Kidney capillary endothelial cell (primary cell): ENCODE measurements around the gene ABHD4.
"Not testable (repeated sequence)": the region's sequence is repeated elsewhere in the genome, so short reads cannot be mapped to it uniquely, and the experiment has no call there.

ENCODE experiments used
- DNase-seq: peaks from one replicate; pipeline ENCODE4 v3.0.0-alpha.2; 2018; ENCODE audit warnings: low spot score

ABHD4 gene

GRCh38 chr14:22627506-22628263 lies 29.6 kb downstream of the ABHD4 start:
- no peak for DNase-seq

GRCh38 chr14:22629361-22629760 lies 31.3 kb downstream of the ABHD4 start:
- no peak for DNase-seq

- no peak for DNase-seq
Observed at GRCh38 chr14:22630066-22630465, 32.0 kb downstream of the ABHD4 start.

- no peak for DNase-seq
Observed at GRCh38 chr14:22630486-22630885, 32.4 kb downstream of the ABHD4 start.

- no peak for DNase-seq
Observed at GRCh38 chr14:22634233-22634900, 36.3 kb downstream of the ABHD4 start.

- not testable (repeated sequence) for DNase-seq
Observed at GRCh38 chr14:22635980-22636379, 37.9 kb downstream of the ABHD4 start.

GRCh38 chr14:22640192-22640591 lies 42.1 kb downstream of the ABHD4 start:
- DNase-seq: no peak

GRCh38 chr14:22641846-22642245 lies 43.7 kb downstream of the ABHD4 start:
- no peak for DNase-seq

- DNase-seq: no peak
Observed at GRCh38 chr14:22644305-22644635, 46.2 kb downstream of the ABHD4 start, which contains the start of gene OR6J1. Gene OR6J1, minus strand, starts transcription at chr14:22644352. Its CDS starts 9,541 bp downstream, at chr14:22634811.

GRCh38 chr14:22646570-22647254 lies 48.6 kb downstream of the ABHD4 start:
- no peak for DNase-seq

GRCh38 chr14:22648506-22648905 lies 50.4 kb downstream of the ABHD4 start:
- DNase-seq: no peak

- DNase-seq: no peak
Observed at GRCh38 chr14:22650046-22650739, 52.1 kb downstream of the ABHD4 start.

GRCh38 chr14:22650960-22651521 lies 52.9 kb downstream of the ABHD4 start:
- DNase-seq: no peak

- DNase-seq: no peak
Observed at GRCh38 chr14:22651586-22651985, 53.5 kb downstream of the ABHD4 start.

GRCh38 chr14:22653012-22653621 lies 55.0 kb downstream of the ABHD4 start:
- peak; percentile 74 for DNase-seq

- DNase-seq: no peak
Observed at GRCh38 chr14:22656226-22656625, 58.1 kb downstream of the ABHD4 start.

GRCh38 chr14:22656945-22657731 lies 59.0 kb downstream of the ABHD4 start:
- DNase-seq: no peak

- DNase-seq: peak; percentile 70
Observed at GRCh38 chr14:22657861-22658260, 59.8 kb downstream of the ABHD4 start.

GRCh38 chr14:22658946-22659345 lies 60.8 kb downstream of the ABHD4 start:
- peak; percentile 65 for DNase-seq

GRCh38 chr14:22660654-22661053 lies 62.6 kb downstream of the ABHD4 start:
- DNase-seq: no peak
